ENCODE results near the gene GABBR2. TPM values are rescaled to one million over a fixed set of nuclear protein-coding genes. Genes with fewer than 3 reads are reported as not detected.
"Not testable (repeated sequence)": the region's sequence is repeated elsewhere in the genome, so short reads cannot be mapped to it uniquely, and the experiment has no call there.

The GABBR2 gene
- total RNA-seq, 6 experiments from 2014 or later: not detected

- Histone ChIP-seq H3K36me3 (no peaks in the 10 kb centered on the region), H3K27ac (no peak overlapping the region), H3K4me3 (no peak overlapping the region), H3K27me3 (no peaks in the 10 kb centered on the region), H3K9me3 (no peaks in the 10 kb centered on the region), H3K4me1 (no peaks in the 10 kb centered on the region)
- WGBS (ENCODE audit: insufficient coverage, low coverage, low lambda C conversion rate, missing lambda C conversion rate): 83% methylated on average over 2 of the region's 3 CpGs
- DNase-seq (no peak), ATAC-seq (no peak)
- intact Hi-C loops (cut with DNase I): no loop called here
- TF ChIP-seq POLR2A (IDR thresholded peaks at IDR 0.05) (no peak), CTCF (IDR thresholded peaks at IDR 0.05) (no peak)
These were observed 117.0 kb downstream of the GABBR2 start for GRCh38 chr9:98591696-98592095.

GRCh38 chr9:98590101-98590500 lies 118.6 kb downstream of the GABBR2 start:
- no peak for DNase-seq
- TF ChIP-seq POLR2A (IDR thresholded peaks at IDR 0.05) (no peak), CTCF (IDR thresholded peaks at IDR 0.05) (no peak)
- Histone ChIP-seq H3K27ac (no peak overlapping the region), H3K4me3 (no peak overlapping the region), H3K9me3 (no peaks in the 10 kb centered on the region), H3K36me3 (no peaks in the 10 kb centered on the region), H3K27me3 (no peaks in the 10 kb centered on the region), H3K4me1 (no peaks in the 10 kb centered on the region)
- intact Hi-C loops (cut with DNase I): no loop called here
- no peak for ATAC-seq
- 54% methylated on average over 2 of the region's 3 CpGs for WGBS (ENCODE audit: insufficient coverage, low coverage, low lambda C conversion rate, missing lambda C conversion rate)

- DNase-seq: no peak
- ATAC-seq: no peak
- Histone ChIP-seq H3K27me3 (no peaks in the 10 kb centered on the region), H3K27ac (no peak overlapping the region), H3K4me1 (no peaks in the 10 kb centered on the region), H3K9me3 (no peaks in the 10 kb centered on the region), H3K36me3 (no peaks in the 10 kb centered on the region), H3K4me3 (no peak overlapping the region)
- intact Hi-C loops (cut with DNase I): no loop called here
- no peak for TF ChIP-seq POLR2A (IDR thresholded peaks at IDR 0.05)
- TF ChIP-seq CTCF (IDR thresholded peaks at IDR 0.05): no peak
- WGBS (ENCODE audit: insufficient coverage, low coverage, low lambda C conversion rate, missing lambda C conversion rate): 77% methylated on average over 4 of the region's 4 CpGs
These were observed 119.6 kb downstream of the GABBR2 start for GRCh38 chr9:98589102-98589501.

GRCh38 chr9:98584853-98585438 lies 123.8 kb downstream of the GABBR2 start:
- H3K4me3 ChIP-seq; H3K36me3 ChIP-seq; H3K27me3 ChIP-seq; H3K9me3 ChIP-seq; DNase-seq; H3K27ac ChIP-seq; ATAC-seq; intact Hi-C loops (cut with DNase I); H3K4me1 ChIP-seq: not testable (repeated sequence)
- 80% methylated on average over 7 of the region's 10 CpGs for WGBS (ENCODE audit: insufficient coverage, low coverage, low lambda C conversion rate, missing lambda C conversion rate)

- Histone ChIP-seq H3K27ac (no peak overlapping the region), H3K4me1 (peaks cover 0 to 14% (median 7%) of the 10 kb centered on the region in 4 donors), H3K36me3 (no peaks in the 10 kb centered on the region), H3K9me3 (no peaks in the 10 kb centered on the region), H3K4me3 (no peak overlapping the region), H3K27me3 (no peaks in the 10 kb centered on the region)
- no peak for TF ChIP-seq CTCF (IDR thresholded peaks at IDR 0.05)
- no peak for TF ChIP-seq POLR2A (IDR thresholded peaks at IDR 0.05)
- ATAC-seq (no peak), DNase-seq (no peak)
- 33% methylated on average over 1 of the region's 1 CpG for WGBS (ENCODE audit: insufficient coverage, low coverage, low lambda C conversion rate, missing lambda C conversion rate)
- intact Hi-C loops (cut with DNase I): no loop called here
These were observed 124.7 kb downstream of the GABBR2 start for GRCh38 chr9:98584059-98584458.

Measured in right lobe of liver (tissue), 6 donors.